ENCODE data around the gene GPR27. TPM values are rescaled to one million over a fixed set of nuclear protein-coding genes. Genes with fewer than 3 reads are reported as not detected.
A peak's percentile ranks its signal among the peaks of the same experiment; 100 is the strongest.

Gene GPR27
- 1.0 TPM for total RNA-seq
- 1 to 10 TPM in 1 of 4 donors, under 1 TPM in 2, not detected in 1; 0.30 to 1.4 (median 0.81) TPM for polyA plus RNA-seq

GRCh38 chr3:71753701-71754609 lies at the start of gene GPR27:
Gene GPR27 (plus strand): TSS chr3:71753855. CDS start chr3:71754050, 195 bp downstream.
- H3K4me3 ChIP-seq (ENCODE audit: low read depth, low read length), result no peak within 1 kb of the TSS
- Mint-ChIP-seq H3K4me3 (peak within 1 kb of the TSS; percentile 64 to 86 (median 73)), H3K27me3 (peaks cover 60% of the 10 kb centered on the region)

GRCh38 chr3:71704915-71705314 lies 48.7 kb upstream of the GPR27 start:
- Mint-ChIP-seq H3K27me3 (no peaks in the 10 kb centered on the region), H3K27ac (peak overlapping the region; percentile 66 to 85 (median 76))

More at GRCh38 chr3:71753701-71754609, at the start of gene GPR27:
- H3K27ac Mint-ChIP-seq, result no peak within 1 kb of the TSS
- H3K4me1 Mint-ChIP-seq, result peaks cover 0 to 18% (median 6%) of the 10 kb centered on the region in 4 donors
- H3K27ac ChIP-seq (ENCODE audit: insufficient read depth, low read length, poor library complexity, severe bottlenecking), result no peak within 1 kb of the TSS
- no peaks in the 10 kb centered on the region for H3K9me3 ChIP-seq (ENCODE audit: control insufficient read depth in 2 of 2, low read length in 2 of 2)
- peaks cover 0 to 2% (median 0%) of the 10 kb centered on the region in 7 donors for H3K9me3 Mint-ChIP-seq
- H3K36me3 Mint-ChIP-seq, result no peaks in the 10 kb centered on the region
- peaks cover 6% of the 10 kb centered on the region for H3K4me1 ChIP-seq (ENCODE audit: control insufficient read depth, insufficient read depth, low read length, poor library complexity, severe bottlenecking)
- peaks cover 31% of the 10 kb centered on the region for H3K27me3 ChIP-seq (ENCODE audit: control insufficient read depth, insufficient read depth, low read length)
- DNase-seq, result peak in 2 of 3 donors; percentile 14 to 21
- peak; percentile 22 to 61 for ATAC-seq (ENCODE audit: low read depth in 2 of 2)
- no peaks in the 10 kb centered on the region for H3K36me3 ChIP-seq (ENCODE audit: control insufficient read depth, insufficient read depth, low read length)

GRCh38 chr3:71705681-71706080 lies 48.0 kb upstream of the GPR27 start:
- Histone ChIP-seq H3K27ac (ENCODE audit: insufficient read depth, low read length, poor library complexity, severe bottlenecking) (no peak overlapping the region), H3K9me3 (ENCODE audit: control insufficient read depth in 2 of 2, low read length in 2 of 2) (no peaks in the 10 kb centered on the region), H3K4me3 (ENCODE audit: low read depth, low read length) (peak overlapping the region; percentile 42), H3K4me1 (ENCODE audit: control insufficient read depth, insufficient read depth, low read length, poor library complexity, severe bottlenecking) (peaks cover 63% of the 10 kb centered on the region), H3K27me3 (ENCODE audit: control insufficient read depth, insufficient read depth, low read length) (no peaks in the 10 kb centered on the region), H3K36me3 (ENCODE audit: control insufficient read depth, insufficient read depth, low read length) (peaks cover 57% of the 10 kb centered on the region)
- peak overlapping the region in 2 of 3 donors; percentile 66 to 76 for H3K27ac Mint-ChIP-seq
- peaks cover 45% of the 10 kb centered on the region for H3K36me3 Mint-ChIP-seq
- DNase-seq (no peak), ATAC-seq (ENCODE audit: low read depth in 2 of 2) (no peak)
- no peaks in the 10 kb centered on the region for H3K27me3 Mint-ChIP-seq
- H3K4me3 Mint-ChIP-seq, result peak overlapping the region in 1 of 4 donors; percentile 26
- H3K9me3 Mint-ChIP-seq, result no peaks in the 10 kb centered on the region
- H3K4me1 Mint-ChIP-seq, result peaks cover 48 to 90% (median 74%) of the 10 kb centered on the region in 4 donors

More at GRCh38 chr3:71704915-71705314, 48.7 kb upstream of the GPR27 start:
- ATAC-seq (ENCODE audit: low read depth in 2 of 2) (no peak), DNase-seq (no peak)
- H3K4me3 Mint-ChIP-seq, result peak overlapping the region in 3 of 4 donors; percentile 5 to 72 (median 26)
- Histone ChIP-seq H3K4me3 (ENCODE audit: low read depth, low read length) (peak overlapping the region; percentile 42), H3K27ac (ENCODE audit: insufficient read depth, low read length, poor library complexity, severe bottlenecking) (peak overlapping the region; percentile 18), H3K36me3 (ENCODE audit: control insufficient read depth, insufficient read depth, low read length) (peaks cover 52% of the 10 kb centered on the region), H3K27me3 (ENCODE audit: control insufficient read depth, insufficient read depth, low read length) (no peaks in the 10 kb centered on the region), H3K4me1 (ENCODE audit: control insufficient read depth, insufficient read depth, low read length, poor library complexity, severe bottlenecking) (peaks cover 55% of the 10 kb centered on the region), H3K9me3 (ENCODE audit: control insufficient read depth in 2 of 2, low read length in 2 of 2) (no peaks in the 10 kb centered on the region)
- peaks cover 45% of the 10 kb centered on the region for H3K36me3 Mint-ChIP-seq
- H3K9me3 Mint-ChIP-seq, result no peaks in the 10 kb centered on the region
- H3K4me1 Mint-ChIP-seq, result peaks cover 46 to 86% (median 70%) of the 10 kb centered on the region in 4 donors

GRCh38 chr3:71707595-71707994 lies 46.1 kb upstream of the GPR27 start:
- Mint-ChIP-seq H3K9me3 (no peaks in the 10 kb centered on the region), H3K4me3 (peak overlapping the region in 1 of 4 donors; percentile 57), H3K4me1 (peaks cover 47 to 89% (median 72%) of the 10 kb centered on the region in 4 donors), H3K27ac (peak overlapping the region in 1 of 3 donors; percentile 7), H3K27me3 (no peaks in the 10 kb centered on the region), H3K36me3 (peaks cover 36% of the 10 kb centered on the region)
- Histone ChIP-seq H3K27ac (ENCODE audit: insufficient read depth, low read length, poor library complexity, severe bottlenecking) (no peak overlapping the region), H3K36me3 (ENCODE audit: control insufficient read depth, insufficient read depth, low read length) (peaks cover 51% of the 10 kb centered on the region), H3K9me3 (ENCODE audit: control insufficient read depth in 2 of 2, low read length in 2 of 2) (no peaks in the 10 kb centered on the region), H3K27me3 (ENCODE audit: control insufficient read depth, insufficient read depth, low read length) (no peaks in the 10 kb centered on the region), H3K4me1 (ENCODE audit: control insufficient read depth, insufficient read depth, low read length, poor library complexity, severe bottlenecking) (peaks cover 57% of the 10 kb centered on the region), H3K4me3 (ENCODE audit: low read depth, low read length) (no peak overlapping the region)
- DNase-seq, result no peak
- no peak for ATAC-seq (ENCODE audit: low read depth in 2 of 2)

GRCh38 chr3:71708476-71709105 lies 45.1 kb upstream of the GPR27 start:
- peaks cover 56% of the 10 kb centered on the region for H3K4me1 ChIP-seq (ENCODE audit: control insufficient read depth, insufficient read depth, low read length, poor library complexity, severe bottlenecking)
- H3K27me3 ChIP-seq (ENCODE audit: control insufficient read depth, insufficient read depth, low read length), result no peaks in the 10 kb centered on the region
- peaks cover 46 to 89% (median 71%) of the 10 kb centered on the region in 4 donors for H3K4me1 Mint-ChIP-seq
- peaks cover 36% of the 10 kb centered on the region for H3K36me3 Mint-ChIP-seq
- DNase-seq, result no peak
- H3K9me3 Mint-ChIP-seq, result no peaks in the 10 kb centered on the region
- peaks cover 47% of the 10 kb centered on the region for H3K36me3 ChIP-seq (ENCODE audit: control insufficient read depth, insufficient read depth, low read length)
- no peak overlapping the region for H3K4me3 ChIP-seq (ENCODE audit: low read depth, low read length)
- ATAC-seq (ENCODE audit: low read depth in 2 of 2), result no peak
- H3K27me3 Mint-ChIP-seq, result no peaks in the 10 kb centered on the region
- H3K27ac Mint-ChIP-seq, result peak overlapping the region in 2 of 3 donors; percentile 44 to 71
- H3K4me3 Mint-ChIP-seq, result no peak overlapping the region
- H3K27ac ChIP-seq (ENCODE audit: insufficient read depth, low read length, poor library complexity, severe bottlenecking), result no peak overlapping the region
- H3K9me3 ChIP-seq (ENCODE audit: control insufficient read depth in 2 of 2, low read length in 2 of 2), result no peaks in the 10 kb centered on the region

- H3K9me3 ChIP-seq (ENCODE audit: control insufficient read depth in 2 of 2, low read length in 2 of 2), result no peaks in the 10 kb centered on the region
- Mint-ChIP-seq H3K27me3 (no peaks in the 10 kb centered on the region), H3K36me3 (peaks cover 31% of the 10 kb centered on the region), H3K4me1 (peaks cover 48 to 89% (median 69%) of the 10 kb centered on the region in 4 donors), H3K4me3 (peak overlapping the region in 1 of 4 donors; percentile 27), H3K9me3 (no peaks in the 10 kb centered on the region), H3K27ac (peak overlapping the region in 1 of 3 donors; percentile 79)
- ATAC-seq (ENCODE audit: low read depth in 2 of 2) (no peak), DNase-seq (peak in 1 of 3 donors; percentile 45)
- H3K4me3 ChIP-seq (ENCODE audit: low read depth, low read length), result no peak overlapping the region
- H3K27ac ChIP-seq (ENCODE audit: insufficient read depth, low read length, poor library complexity, severe bottlenecking), result no peak overlapping the region
- H3K4me1 ChIP-seq (ENCODE audit: control insufficient read depth, insufficient read depth, low read length, poor library complexity, severe bottlenecking), result peaks cover 49% of the 10 kb centered on the region
- H3K36me3 ChIP-seq (ENCODE audit: control insufficient read depth, insufficient read depth, low read length), result peaks cover 44% of the 10 kb centered on the region
- no peaks in the 10 kb centered on the region for H3K27me3 ChIP-seq (ENCODE audit: control insufficient read depth, insufficient read depth, low read length)
Observed at GRCh38 chr3:71709908-71710511, 43.6 kb upstream of the GPR27 start.

- no peaks in the 10 kb centered on the region for H3K27me3 ChIP-seq (ENCODE audit: control insufficient read depth, insufficient read depth, low read length)
- peaks cover 45% of the 10 kb centered on the region for H3K4me1 ChIP-seq (ENCODE audit: control insufficient read depth, insufficient read depth, low read length, poor library complexity, severe bottlenecking)
- Mint-ChIP-seq H3K27ac (no peak overlapping the region), H3K36me3 (peaks cover 26% of the 10 kb centered on the region), H3K4me3 (peak overlapping the region in 1 of 4 donors; percentile 60), H3K27me3 (no peaks in the 10 kb centered on the region), H3K9me3 (no peaks in the 10 kb centered on the region), H3K4me1 (peaks cover 39 to 88% (median 68%) of the 10 kb centered on the region in 4 donors)
- peak in 2 of 3 donors; percentile 52 to 70 for DNase-seq
- H3K9me3 ChIP-seq (ENCODE audit: control insufficient read depth in 2 of 2, low read length in 2 of 2), result no peaks in the 10 kb centered on the region
- peaks cover 37% of the 10 kb centered on the region for H3K36me3 ChIP-seq (ENCODE audit: control insufficient read depth, insufficient read depth, low read length)
- no peak overlapping the region for H3K27ac ChIP-seq (ENCODE audit: insufficient read depth, low read length, poor library complexity, severe bottlenecking)
- peak; percentile 56 to 57 for ATAC-seq (ENCODE audit: low read depth in 2 of 2)
- no peak overlapping the region for H3K4me3 ChIP-seq (ENCODE audit: low read depth, low read length)
Observed at GRCh38 chr3:71710906-71711494, 42.7 kb upstream of the GPR27 start.

All from CD4-positive, CD25-positive, alpha-beta regulatory T cell (primary cell).